Parathyroid adenoma (tissue), 2 donors: ENCODE results near the gene RASSF4.

Source experiments
- H2AFZ ChIP-seq: fragments of 300-600 bp; sonication (generic); one replicate; pipeline ENCODE4 v1.7.0; 2017; ENCODE audit warnings: antibody characterized with exemption, mild to moderate bottlenecking
- H3K27ac ChIP-seq: fragments of 300-600 bp; sonication (generic); one replicate; pipeline ENCODE4 v1.7.0; 2017
- H3K27me3 ChIP-seq: fragments of 300-600 bp; sonication (generic); one replicate; pipeline ENCODE4 v1.7.0; 2017; ENCODE audit warnings: low read length; ENCODE audit not compliant: control insufficient read depth, insufficient read depth
- H3K36me3 ChIP-seq: fragments of 300-600 bp; sonication (generic); one replicate; pipeline ENCODE4 v1.7.0; 2017; ENCODE audit warnings: low read length; ENCODE audit not compliant: control insufficient read depth, insufficient read depth
- H3K4me1 ChIP-seq: fragments of 300-600 bp; sonication (generic); one replicate; pipeline ENCODE4 v1.7.0; 2017; ENCODE audit warnings: control low read depth
- H3K4me2 ChIP-seq: fragments of 300-600 bp; sonication (generic); one replicate; pipeline ENCODE4 v1.7.0; 2017; ENCODE audit warnings: low read length
- H3K4me3 ChIP-seq: fragments of 300-600 bp; sonication (generic); one replicate; pipeline ENCODE4 v1.7.0; 2017; ENCODE audit warnings: low read depth, low read length
- H3K79me2 ChIP-seq: fragments of 300-600 bp; sonication (generic); one replicate; pipeline ENCODE4 v1.7.0; 2017; ENCODE audit warnings: control low read depth
- H3K9ac ChIP-seq: fragments of 300-600 bp; sonication (generic); one replicate; pipeline ENCODE4 v1.7.0; 2017; ENCODE audit warnings: mild to moderate bottlenecking
- H3K9me3 ChIP-seq: fragments of 300-600 bp; sonication (generic); one replicate; pipeline ENCODE4 v1.7.0; 2017; ENCODE audit warnings: low read length; ENCODE audit not compliant: control insufficient read depth
- TF ChIP-seq, protein P1 (sequence below): fragments of 300-600 bp; sonication (generic); IDR thresholded peaks from one replicate; pipeline ENCODE4 v1.7.0; 2017; ENCODE audit warnings: antibody characterized with exemption, mild to moderate bottlenecking
- donor health status: primary hyperparathyroidism.

RASSF4 gene

GRCh38 chr10:44926751-44927351, 32.8 kb upstream of the RASSF4 start:
- Histone ChIP-seq H3K4me2 (no peak overlapping the region), H3K27ac (no peak overlapping the region), H3K79me2 (no peaks in the 10 kb centered on the region), H3K36me3 (no peaks in the 10 kb centered on the region), H3K9ac (no peak overlapping the region), H3K9me3 (no peaks in the 10 kb centered on the region), H3K4me3 (no peak overlapping the region), H2AFZ (no peak overlapping the region), H3K27me3 (no peaks in the 10 kb centered on the region), H3K4me1 (no peaks in the 10 kb centered on the region)
- TF ChIP-seq, protein P1, sequence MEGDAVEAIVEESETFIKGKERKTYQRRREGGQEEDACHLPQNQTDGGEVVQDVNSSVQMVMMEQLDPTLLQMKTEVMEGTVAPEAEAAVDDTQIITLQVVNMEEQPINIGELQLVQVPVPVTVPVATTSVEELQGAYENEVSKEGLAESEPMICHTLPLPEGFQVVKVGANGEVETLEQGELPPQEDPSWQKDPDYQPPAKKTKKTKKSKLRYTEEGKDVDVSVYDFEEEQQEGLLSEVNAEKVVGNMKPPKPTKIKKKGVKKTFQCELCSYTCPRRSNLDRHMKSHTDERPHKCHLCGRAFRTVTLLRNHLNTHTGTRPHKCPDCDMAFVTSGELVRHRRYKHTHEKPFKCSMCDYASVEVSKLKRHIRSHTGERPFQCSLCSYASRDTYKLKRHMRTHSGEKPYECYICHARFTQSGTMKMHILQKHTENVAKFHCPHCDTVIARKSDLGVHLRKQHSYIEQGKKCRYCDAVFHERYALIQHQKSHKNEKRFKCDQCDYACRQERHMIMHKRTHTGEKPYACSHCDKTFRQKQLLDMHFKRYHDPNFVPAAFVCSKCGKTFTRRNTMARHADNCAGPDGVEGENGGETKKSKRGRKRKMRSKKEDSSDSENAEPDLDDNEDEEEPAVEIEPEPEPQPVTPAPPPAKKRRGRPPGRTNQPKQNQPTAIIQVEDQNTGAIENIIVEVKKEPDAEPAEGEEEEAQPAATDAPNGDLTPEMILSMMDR: no peak

DNA sequence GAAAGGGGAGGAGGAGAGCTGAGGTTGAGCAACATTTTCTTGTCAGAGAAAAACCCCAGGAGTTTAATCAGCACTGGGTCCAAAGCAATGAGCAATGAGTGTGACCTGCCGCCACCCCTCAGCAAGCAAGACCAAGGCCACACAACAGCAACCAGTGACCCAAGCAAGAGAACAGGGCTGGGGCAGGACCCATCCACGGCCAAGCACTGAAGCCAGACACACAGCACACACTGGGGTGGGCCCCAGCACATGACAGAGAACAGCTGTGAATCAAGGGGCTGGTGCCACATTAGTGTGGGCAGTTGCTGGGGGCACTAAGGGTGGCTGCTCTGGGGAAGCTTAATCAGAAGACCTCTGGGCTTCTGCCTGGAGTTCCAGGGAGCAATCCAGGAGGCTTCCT, 32.2 kb upstream of the RASSF4 start:
- Histone ChIP-seq H3K4me3 (no peak overlapping the region), H3K9me3 (no peaks in the 10 kb centered on the region), H2AFZ (no peak overlapping the region), H3K27ac (no peak overlapping the region), H3K9ac (no peak overlapping the region), H3K79me2 (no peaks in the 10 kb centered on the region), H3K27me3 (no peaks in the 10 kb centered on the region), H3K36me3 (no peaks in the 10 kb centered on the region), H3K4me1 (no peaks in the 10 kb centered on the region), H3K4me2 (no peak overlapping the region)
- TF ChIP-seq, protein P1: no peak

DNA sequence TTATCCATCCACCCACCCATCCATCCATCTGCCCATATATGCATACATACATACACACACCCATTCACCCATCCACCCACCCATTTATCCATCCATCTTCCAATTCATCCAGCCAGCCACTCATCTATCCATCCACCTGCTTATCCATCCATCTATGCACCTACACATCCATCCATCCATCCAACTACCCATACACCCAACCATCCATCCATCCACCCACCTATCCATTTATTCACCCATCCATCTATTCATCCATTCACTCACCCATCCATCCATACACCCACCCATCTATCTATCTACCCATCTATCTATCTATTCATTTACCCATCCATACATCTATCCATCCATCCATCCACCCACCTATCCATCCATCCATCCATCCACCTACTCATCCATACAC, 31.1 kb upstream of the RASSF4 start:
- TF ChIP-seq, protein P1: no peak
- Histone ChIP-seq H3K79me2 (no peaks in the 10 kb centered on the region), H3K36me3 (no peaks in the 10 kb centered on the region), H3K27me3 (no peaks in the 10 kb centered on the region), H3K9ac (no peak overlapping the region), H2AFZ (no peak overlapping the region), H3K4me1 (no peaks in the 10 kb centered on the region), H3K9me3 (no peaks in the 10 kb centered on the region), H3K4me2 (no peak overlapping the region), H3K4me3 (no peak overlapping the region), H3K27ac (no peak overlapping the region)

- Histone ChIP-seq H3K4me1 (no peaks in the 10 kb centered on the region), H3K79me2 (no peaks in the 10 kb centered on the region), H3K36me3 (no peaks in the 10 kb centered on the region), H3K27me3 (no peaks in the 10 kb centered on the region), H3K9ac (no peak overlapping the region), H3K27ac (no peak overlapping the region), H2AFZ (no peak overlapping the region), H3K4me3 (no peak overlapping the region), H3K9me3 (no peaks in the 10 kb centered on the region), H3K4me2 (no peak overlapping the region)
- TF ChIP-seq, protein P1: no peak
Observed at GRCh38 chr10:44929356-44930255, 30.0 kb upstream of the RASSF4 start.
